DOHH2 (cell line): ENCODE results near the gene PLA2G4F.

Experiments
- H3F3A ChIP-seq: fragments of 200-600 bp; sonication (generic), shearing (Covaris generic); 2 replicates; pipeline ENCODE4 v1.6.0; 2016; ENCODE audit warnings: antibody characterized with exemption, mild to moderate bottlenecking; ENCODE audit not compliant: control insufficient read depth, insufficient read depth
- H3K27ac ChIP-seq: fragments of 200-600 bp; sonication (generic); 2 replicates; pipeline ENCODE4 v1.5.1; 2014; ENCODE audit warnings: low read depth, mild to moderate bottlenecking, low read length, moderate library complexity
- H3K27me3 ChIP-seq: fragments of 200-600 bp; sonication (generic); 2 replicates; pipeline ENCODE4 v1.6.1; 2014; ENCODE audit warnings: mild to moderate bottlenecking, low read length, mixed read lengths; ENCODE audit not compliant: control insufficient read depth
- H3K36me3 ChIP-seq: fragments of 200-600 bp; sonication (generic); 2 replicates; pipeline ENCODE4 v1.6.1; 2014; ENCODE audit warnings: mild to moderate bottlenecking, low read length, moderate library complexity, mixed read lengths; ENCODE audit not compliant: control insufficient read depth
- H3K4me1 ChIP-seq: fragments of 200-600 bp; sonication (generic); 2 replicates; pipeline ENCODE4 v1.6.1; 2014; ENCODE audit warnings: mild to moderate bottlenecking, low read length, mixed read lengths; ENCODE audit not compliant: control insufficient read depth
- H3K4me2 ChIP-seq: fragments of 200-600 bp; sonication (generic); 2 replicates; pipeline ENCODE4 v1.6.0; 2014; ENCODE audit warnings: mild to moderate bottlenecking, low read length, moderate library complexity
- H3K4me3 ChIP-seq: fragments of 200-600 bp; sonication (generic); 2 replicates; pipeline ENCODE4 v1.5.1; 2014; ENCODE audit warnings: mild to moderate bottlenecking, low read length, mixed read lengths
- H3K79me2 ChIP-seq: fragments of 200-600 bp; sonication (generic); 2 replicates; pipeline ENCODE4 v1.6.1; 2014; ENCODE audit warnings: mild to moderate bottlenecking, low read length, mixed read lengths; ENCODE audit not compliant: control insufficient read depth
- H3K9me2 ChIP-seq: fragments of 200-600 bp; sonication (generic); replicated peaks from 2 replicates; pipeline ENCODE4 v1.6.1; 2014; ENCODE audit warnings: mild to moderate bottlenecking, low read length, mixed read lengths; ENCODE audit not compliant: control insufficient read depth
- H3K9me3 ChIP-seq: fragments of 200-600 bp; sonication (generic); 2 replicates; pipeline ENCODE4 v1.6.1; 2014; ENCODE audit warnings: antibody characterized with exemption, low read length, mixed read lengths; ENCODE audit not compliant: control insufficient read depth, insufficient read depth
- H4K20me1 ChIP-seq: fragments of 200-600 bp; sonication (generic); 2 replicates; pipeline ENCODE4 v1.6.0; 2014; ENCODE audit warnings: low read depth, mild to moderate bottlenecking, antibody characterized with exemption, low read length, moderate library complexity; ENCODE audit not compliant: control insufficient read depth, insufficient read depth
- CTCF ChIP-seq: fragments of 200-600 bp; sonication (generic); IDR thresholded peaks from one replicate; pipeline ENCODE4 v1.5.1; 2014; ENCODE audit warnings: antibody characterized with exemption, mild to moderate bottlenecking, low read depth, low read length; ENCODE audit not compliant: poor library complexity, severe bottlenecking
- EZH2phosphoT487 ChIP-seq: fragments of 200-600 bp; sonication (generic); IDR thresholded peaks from 2 replicates; pipeline ENCODE4 v1.6.1; 2017; ENCODE audit warnings: borderline replicate concordance, mild to moderate bottlenecking, antibody characterized with exemption, low read length, moderate library complexity, mixed read lengths

Gene PLA2G4F

GRCh38 chr15:42144841-42145375, 11.5 kb downstream of the PLA2G4F start:
- Histone ChIP-seq H3K27ac (no peak overlapping the region), H3K4me1 (no peaks in the 10 kb centered on the region), H3K4me2 (no peak overlapping the region), H3K36me3 (no peaks in the 10 kb centered on the region), H3K9me3 (no peaks in the 10 kb centered on the region), H4K20me1 (no peaks in the 10 kb centered on the region), H3K4me3 (no peak overlapping the region), H3K27me3 (no peaks in the 10 kb centered on the region), H3F3A (no peaks in the 10 kb centered on the region), H3K79me2 (no peaks in the 10 kb centered on the region), H3K9me2 (no peaks in the 10 kb centered on the region)
- no peak for TF ChIP-seq CTCF
- no peak for TF ChIP-seq EZH2phosphoT487

- H3K27me3 ChIP-seq = no peaks in the 10 kb centered on the region
- no peak overlapping the region for H3K27ac ChIP-seq
- H3K4me1 ChIP-seq = no peaks in the 10 kb centered on the region
- H3K79me2 ChIP-seq = no peaks in the 10 kb centered on the region
- H3K36me3 ChIP-seq = no peaks in the 10 kb centered on the region
- TF ChIP-seq CTCF (no peak), EZH2phosphoT487 (no peak)
- H3K9me3 ChIP-seq = no peaks in the 10 kb centered on the region
- H3K4me3 ChIP-seq = no peak overlapping the region
- no peak overlapping the region for H3K4me2 ChIP-seq
- H3K9me2 ChIP-seq = no peaks in the 10 kb centered on the region
- no peaks in the 10 kb centered on the region for H4K20me1 ChIP-seq
- no peaks in the 10 kb centered on the region for H3F3A ChIP-seq
These were observed 12.4 kb downstream of the PLA2G4F start for GRCh38 chr15:42143866-42144625.

- H3K4me3 ChIP-seq = no peak overlapping the region
- H4K20me1 ChIP-seq = no peaks in the 10 kb centered on the region
- H3K27ac ChIP-seq = no peak overlapping the region
- no peaks in the 10 kb centered on the region for H3K9me2 ChIP-seq
- H3K27me3 ChIP-seq = no peaks in the 10 kb centered on the region
- no peaks in the 10 kb centered on the region for H3K4me1 ChIP-seq
- no peak overlapping the region for H3K4me2 ChIP-seq
- H3K36me3 ChIP-seq = no peaks in the 10 kb centered on the region
- H3K9me3 ChIP-seq = no peaks in the 10 kb centered on the region
- TF ChIP-seq EZH2phosphoT487 (no peak), CTCF (no peak)
- no peaks in the 10 kb centered on the region for H3K79me2 ChIP-seq
- no peaks in the 10 kb centered on the region for H3F3A ChIP-seq
These were observed 13.1 kb downstream of the PLA2G4F start for GRCh38 chr15:42143356-42143755.
